NCI-H524 (cell line): Measurements from ENCODE around the gene TMEM62.
"Not testable (repeated sequence)": the region's sequence is repeated elsewhere in the genome, so short reads cannot be mapped to it uniquely, and the experiment has no call there.

Experiments
- DNase-seq, 2 experiments: peaks; one replicate each; lab custom pipeline; 2025; lab: John Stamatoyannopoulos, UW

The TMEM62 gene

DNA sequence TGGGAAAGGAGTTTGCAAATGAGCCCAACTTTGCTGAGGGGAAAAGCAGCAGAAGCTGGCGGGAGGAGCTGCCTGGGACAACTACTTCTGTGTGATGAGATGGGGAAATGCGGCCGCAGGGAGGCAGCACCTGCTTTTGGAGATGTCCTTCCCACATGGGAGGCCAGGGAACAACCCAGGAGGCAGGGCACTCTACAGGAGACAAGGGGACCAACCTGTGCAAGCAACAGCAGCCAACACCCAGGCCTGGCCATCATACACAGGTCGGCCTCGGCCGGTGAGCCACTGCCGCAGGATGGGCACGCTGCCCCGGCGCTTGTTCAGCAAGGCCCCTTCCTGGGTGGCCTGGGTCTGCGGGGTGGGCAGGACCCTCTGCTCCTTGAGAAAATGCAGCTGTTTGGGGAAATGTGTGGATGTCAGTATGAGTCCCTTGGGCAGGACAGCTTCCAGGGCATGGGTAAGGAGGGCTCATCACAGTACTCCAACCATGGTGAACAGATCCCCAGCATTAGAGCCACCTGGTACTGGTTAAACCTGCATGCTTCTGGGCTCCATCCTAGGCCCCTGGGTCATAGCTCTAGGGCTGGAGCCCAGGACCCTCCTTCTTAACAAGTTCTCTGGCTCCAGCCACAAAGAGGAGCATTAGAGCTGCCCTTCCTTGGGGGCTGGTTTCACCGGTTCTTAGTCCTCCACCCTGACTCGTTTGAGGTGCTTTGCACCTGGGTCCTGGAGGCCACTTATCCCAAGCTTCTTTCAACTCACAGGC, 75.9 kb downstream of the TMEM62 start:
- no peak for DNase-seq

DNA sequence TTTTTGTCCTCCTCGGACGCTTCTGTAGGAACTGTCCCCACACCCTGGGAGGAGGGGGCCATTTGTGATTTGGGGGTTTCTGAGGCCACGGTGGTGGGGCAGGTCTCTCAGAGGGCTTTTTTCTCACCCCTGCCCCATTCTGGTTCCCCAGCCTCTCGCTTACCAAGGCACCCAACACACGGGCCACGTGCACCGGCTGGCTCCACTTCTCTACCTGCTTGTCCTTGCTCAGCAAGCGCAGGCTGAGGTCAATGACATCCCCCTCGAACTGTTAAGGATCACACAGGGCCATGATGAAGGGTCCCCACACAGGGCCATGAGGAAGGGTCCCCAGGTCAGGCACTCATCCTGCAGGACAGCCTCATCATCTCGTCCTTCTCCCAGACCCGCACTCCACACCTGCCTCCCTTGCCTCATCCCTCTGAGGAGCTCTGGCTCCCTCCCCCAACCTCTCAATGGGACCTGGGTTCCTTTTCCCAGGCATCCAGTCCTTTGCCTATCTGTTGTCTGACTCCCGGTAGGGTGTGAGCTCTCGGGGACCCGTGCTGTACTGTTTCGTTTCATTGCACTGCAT, 76.9 kb downstream of the TMEM62 start:
- DNase-seq: no peak

DNA sequence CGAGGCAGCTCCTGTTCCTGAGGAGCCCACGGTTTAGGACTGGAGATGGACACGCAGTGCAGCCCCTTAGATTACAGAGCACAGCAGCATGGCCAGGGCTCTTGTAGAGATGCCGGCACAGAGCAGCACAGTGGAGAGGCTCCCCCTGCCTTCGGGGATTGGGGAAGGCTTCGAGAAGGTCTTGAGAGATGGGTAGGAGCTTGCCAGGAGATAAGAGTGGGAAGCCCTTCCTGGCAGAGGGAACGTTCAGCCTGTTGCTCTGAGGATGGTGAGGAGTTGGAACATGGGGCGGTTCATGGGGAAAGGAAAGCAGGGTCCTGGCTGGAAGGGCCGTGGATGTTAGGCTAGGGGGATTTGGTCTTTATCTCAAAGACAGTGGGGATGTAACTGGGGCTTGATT, 77.4 kb downstream of the TMEM62 start:
- DNase-seq: no peak

DNA sequence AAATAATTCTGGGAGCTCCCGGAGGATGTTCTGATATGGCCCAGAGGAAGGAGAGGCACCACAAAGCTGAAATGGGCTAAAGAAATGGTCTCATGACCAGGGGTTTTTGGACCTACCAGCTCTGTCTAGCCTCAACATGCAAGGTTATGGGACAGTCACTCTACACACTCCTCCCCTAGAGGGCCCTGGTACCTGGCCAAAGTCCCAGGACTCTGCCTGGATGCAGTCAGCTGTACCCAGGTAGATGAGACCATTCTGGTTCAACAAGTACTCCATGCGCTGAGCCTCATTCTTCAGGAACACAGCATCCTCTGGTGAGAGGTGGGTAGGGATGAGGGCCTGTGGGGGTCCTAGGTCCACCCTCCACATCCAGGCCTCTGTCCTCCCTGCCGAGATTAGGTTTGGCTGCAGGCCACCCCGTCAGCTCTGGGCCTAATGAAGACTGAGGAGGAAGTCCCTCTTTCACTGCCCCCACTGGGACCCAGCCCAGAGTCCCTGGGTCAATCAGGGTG, 77.9 kb downstream of the TMEM62 start:
- no peak for DNase-seq

DNA sequence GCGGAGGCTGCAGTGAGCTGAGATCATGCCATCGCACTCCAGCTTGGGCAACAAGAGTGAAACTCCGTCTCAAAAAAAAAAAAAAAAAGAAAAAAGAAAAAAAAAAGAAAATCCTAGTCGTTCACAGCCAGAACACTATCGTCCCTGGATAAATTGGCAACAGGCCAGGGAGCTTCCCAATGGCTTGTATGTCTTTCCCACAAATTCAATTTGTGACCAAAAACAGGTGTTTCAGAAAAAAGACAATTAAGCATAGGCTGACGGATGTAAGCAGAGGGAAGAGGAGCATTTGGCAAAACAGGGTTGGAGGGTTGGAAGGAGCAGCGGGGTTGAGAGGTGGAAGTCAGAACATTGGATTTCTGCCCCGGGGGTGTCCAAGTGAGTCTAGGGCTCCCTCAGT, 78.9 kb downstream of the TMEM62 start:
- DNase-seq: no peak

DNA sequence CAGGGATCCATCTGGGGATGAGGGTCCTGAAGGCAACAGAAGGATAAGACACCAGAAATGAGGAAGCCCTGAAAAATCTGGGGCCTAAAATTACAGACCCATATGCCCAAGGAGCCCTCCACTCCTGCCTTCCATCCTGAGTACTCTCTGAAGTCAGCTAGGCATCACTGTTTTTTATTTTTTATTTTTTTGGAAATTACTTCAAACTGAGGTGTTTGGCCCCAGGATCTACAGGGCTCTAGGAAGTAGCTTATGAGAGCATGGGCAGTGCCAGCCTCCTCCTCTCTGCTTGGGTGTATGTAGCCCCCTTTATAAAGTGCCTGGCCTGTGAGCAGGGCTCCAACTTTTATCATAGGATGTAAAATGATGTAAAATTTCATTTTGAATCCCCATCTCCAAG, 79.6 kb downstream of the TMEM62 start:
- DNase-seq: no peak

DNA sequence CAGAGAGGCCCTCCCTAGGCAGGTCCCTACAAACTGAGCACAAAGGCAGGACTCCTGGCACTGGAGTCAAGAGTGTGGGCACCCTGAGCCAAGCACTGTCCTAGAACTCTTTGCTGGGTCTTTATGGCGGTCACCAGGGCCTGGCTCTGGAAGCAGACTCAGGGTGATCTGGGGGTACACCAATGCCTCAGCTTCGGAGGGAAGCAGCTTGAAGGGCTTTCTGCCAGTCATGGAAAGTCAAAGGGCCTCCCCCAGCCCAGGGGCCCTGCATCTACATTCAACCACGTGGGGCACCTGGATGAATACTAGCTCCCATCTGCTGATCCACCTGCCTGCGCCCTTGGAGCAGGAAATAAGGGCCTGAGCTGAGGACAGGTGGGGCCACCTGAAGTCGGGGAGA, 80.1 kb downstream of the TMEM62 start:
- no peak for DNase-seq

DNA sequence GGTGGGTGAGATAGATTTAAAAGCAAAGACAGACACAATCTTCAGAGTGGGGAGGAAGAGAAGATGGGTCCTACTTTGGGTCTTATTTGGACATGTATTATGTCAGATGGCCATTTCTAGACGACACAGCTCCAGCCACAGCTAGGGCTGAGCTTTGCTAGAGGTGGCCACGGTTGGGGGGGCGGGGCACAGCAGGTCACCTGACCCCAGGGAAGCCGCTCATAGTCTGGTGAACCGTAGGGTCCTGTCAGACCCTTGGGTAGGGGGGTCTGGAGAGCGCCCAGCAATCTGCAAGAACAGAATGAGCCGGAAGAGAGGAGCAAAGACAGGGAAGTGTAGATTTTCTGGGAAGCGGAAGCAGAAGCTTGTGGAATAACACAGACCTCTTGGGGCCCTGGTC, 80.8 kb downstream of the TMEM62 start:
- DNase-seq: no peak

DNA sequence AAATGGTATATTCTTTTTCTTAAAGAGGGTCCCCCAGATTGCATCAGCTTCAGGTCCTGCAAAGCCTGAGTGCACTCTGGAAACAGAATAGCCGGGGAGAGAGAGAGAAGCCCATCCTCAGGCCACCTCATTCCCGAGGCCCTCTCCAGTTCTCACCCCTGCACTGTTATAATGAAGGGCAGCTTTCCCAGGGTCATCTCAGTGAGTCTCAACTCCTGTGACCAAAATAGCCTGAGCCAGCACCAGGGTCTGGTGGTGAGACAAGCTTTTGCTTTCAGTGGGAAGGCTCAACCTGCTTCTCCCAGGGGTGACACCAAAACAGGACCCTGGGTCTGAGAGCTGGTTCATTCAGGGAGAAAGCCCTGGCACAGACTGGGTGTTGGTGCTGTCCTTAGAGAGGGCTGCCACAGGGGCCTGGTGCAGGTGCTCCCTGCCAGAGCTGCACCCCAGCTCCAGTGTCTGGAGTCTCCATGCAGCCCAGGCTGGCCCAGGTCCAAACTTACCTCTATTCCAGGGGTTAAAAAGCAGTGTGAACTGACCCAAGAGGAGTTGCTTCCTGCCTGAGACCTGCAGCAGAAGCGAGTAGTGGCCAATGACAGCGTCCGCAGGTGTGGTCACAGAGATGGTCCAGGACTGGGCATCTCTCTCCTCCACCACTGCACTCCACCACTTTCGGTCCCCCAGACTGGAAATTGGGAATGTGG, 81.4 kb downstream of the TMEM62 start:
- no peak for DNase-seq

DNA sequence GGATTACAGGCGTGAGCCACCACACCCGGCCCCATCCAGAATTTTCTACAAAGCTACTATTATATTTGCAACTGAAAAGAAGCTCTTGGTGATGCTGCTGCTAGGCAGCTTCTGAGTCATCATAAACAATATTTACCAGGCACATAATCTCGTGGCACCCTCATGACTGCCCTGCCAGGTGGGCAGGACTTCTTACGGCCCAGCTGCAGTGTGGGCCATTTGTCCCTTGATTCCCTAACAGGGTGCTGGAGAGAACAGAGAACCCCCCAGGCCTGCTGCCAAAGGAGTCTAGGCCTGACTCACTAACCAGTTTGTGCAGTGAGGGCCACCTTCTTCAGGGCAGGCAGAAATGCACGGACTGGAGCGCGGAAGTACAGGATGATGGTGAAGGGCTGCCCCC, 82.6 kb downstream of the TMEM62 start:
- DNase-seq: no peak

DNA sequence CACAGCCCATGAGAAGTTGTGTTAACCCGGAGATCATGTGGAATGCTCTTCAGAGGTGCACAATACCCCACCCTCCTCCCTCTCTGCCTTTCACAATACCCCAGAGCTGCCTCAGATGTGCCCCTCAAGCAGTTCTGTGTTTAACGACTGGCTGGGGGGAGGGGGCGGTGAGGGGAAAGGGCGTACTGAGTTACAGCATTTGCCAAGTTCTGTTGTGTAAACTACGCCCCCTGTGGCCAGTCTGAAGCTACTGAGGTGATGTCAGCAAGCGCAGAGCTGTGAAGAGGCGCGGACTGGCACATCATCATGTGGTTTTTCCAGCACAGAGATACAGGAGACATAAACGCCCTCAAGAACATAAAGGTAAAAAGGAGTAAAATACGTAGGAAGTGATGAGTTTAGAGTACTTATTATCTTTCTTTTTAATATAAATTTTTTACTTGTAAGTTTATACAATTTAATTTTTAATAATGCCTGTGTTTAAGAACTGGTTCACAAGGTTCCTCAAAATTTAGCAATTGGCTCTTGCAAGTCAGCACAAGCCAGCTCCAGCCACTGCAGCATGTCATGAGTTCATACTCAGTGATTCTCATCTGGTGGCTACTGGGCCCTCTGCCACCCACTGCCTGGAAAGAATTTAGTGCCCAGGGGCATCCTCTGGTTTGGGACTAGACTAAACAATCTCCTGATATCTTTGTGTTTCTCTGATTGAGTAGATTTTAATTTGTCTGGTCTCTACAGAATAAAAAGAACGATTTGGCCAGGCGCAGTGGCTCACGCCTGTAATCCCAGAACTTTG, 85.7 kb downstream of the TMEM62 start:
- no peak for DNase-seq

DNA sequence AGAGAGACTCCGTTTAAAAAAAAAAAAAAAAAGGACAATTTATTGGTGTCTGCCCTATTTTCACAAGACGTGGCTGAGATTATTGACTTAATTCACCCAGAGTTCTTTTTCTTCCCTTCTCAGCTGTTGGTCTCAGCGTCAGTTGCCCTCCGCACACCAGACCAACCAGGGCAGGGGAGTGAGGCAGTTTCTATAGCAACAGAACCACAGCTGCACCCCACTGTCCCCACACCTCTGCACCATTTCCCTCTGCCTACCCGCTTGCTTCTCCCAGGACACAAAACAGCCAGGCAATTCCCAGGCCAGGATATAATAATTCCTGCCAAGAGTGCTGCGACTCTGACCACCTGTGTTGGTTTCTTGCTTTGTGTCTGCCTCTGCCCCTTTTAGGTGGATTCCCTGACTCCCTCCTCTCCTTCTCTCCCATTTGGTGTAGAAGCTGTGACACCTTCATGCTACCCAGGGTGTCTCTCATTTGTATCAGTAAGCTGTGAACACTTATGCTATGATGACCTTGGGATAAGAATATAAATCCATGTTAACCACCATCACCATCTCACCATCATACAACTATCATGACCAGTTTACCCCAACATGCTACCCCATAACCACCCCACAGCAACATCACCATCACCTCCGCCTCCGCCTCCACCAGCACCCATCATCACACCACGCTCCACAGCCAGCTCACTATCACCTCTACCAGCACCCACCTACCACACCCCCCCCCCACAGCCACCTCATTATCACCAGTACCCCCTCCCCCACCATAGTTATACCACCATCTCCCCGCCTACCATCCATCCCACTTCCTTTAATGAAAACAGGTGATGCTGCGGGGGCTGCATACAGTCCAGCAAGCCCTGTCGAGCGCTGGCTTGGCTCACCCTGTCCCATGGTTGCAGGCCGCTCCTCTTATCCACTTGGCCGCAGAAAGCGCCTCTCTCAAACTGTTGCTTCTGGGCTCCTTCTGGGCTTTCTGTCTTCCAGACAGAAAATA, 86.8 kb downstream of the TMEM62 start:
- no peak for DNase-seq

DNA sequence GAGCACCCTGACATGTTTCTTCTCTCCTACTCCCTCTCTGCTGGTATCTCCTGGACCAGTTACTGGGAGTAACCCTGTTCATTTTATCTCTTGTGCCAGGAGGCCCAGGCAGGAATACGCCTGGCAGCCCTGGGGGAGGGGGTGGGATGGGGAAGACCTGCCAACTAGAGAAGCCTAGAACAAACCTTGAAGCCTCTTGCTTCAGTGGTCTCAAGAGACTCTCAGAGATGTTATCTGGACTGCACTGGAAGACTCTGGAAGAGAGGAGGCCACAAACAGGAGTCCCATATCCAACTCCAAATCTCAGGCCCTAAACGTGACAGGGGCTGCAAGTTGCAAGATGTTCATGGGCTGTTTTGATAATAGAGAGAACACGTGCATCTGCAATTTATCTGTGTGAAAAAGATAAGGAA, 87.6 kb downstream of the TMEM62 start, which contains the start of gene EPB42:
TSS of gene EPB42 (minus strand) at position 28 of the 413 bp plus-strand sequence. CDS start 193 bp downstream, outside the sequence.
- DNase-seq: no peak

DNA sequence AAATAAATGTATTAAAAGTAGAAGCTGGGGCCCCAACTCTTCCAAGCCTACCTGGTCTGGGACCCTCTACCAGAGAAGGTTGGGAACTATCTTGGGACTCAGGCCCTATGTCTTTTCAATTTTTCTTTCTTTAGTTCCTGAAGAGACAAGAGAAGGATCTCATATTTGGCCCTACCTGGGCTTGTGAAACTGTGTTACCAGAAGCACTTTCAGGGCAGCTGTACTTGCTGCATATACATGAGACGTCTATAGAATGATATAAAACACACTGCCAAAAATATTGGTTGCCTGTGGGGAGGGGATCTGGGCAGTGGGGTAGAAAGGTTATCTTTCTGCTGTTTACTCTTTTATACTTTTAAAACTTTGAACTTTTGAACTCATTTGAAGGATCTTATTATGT, 88.0 kb downstream of the TMEM62 start:
- no peak for DNase-seq

DNA sequence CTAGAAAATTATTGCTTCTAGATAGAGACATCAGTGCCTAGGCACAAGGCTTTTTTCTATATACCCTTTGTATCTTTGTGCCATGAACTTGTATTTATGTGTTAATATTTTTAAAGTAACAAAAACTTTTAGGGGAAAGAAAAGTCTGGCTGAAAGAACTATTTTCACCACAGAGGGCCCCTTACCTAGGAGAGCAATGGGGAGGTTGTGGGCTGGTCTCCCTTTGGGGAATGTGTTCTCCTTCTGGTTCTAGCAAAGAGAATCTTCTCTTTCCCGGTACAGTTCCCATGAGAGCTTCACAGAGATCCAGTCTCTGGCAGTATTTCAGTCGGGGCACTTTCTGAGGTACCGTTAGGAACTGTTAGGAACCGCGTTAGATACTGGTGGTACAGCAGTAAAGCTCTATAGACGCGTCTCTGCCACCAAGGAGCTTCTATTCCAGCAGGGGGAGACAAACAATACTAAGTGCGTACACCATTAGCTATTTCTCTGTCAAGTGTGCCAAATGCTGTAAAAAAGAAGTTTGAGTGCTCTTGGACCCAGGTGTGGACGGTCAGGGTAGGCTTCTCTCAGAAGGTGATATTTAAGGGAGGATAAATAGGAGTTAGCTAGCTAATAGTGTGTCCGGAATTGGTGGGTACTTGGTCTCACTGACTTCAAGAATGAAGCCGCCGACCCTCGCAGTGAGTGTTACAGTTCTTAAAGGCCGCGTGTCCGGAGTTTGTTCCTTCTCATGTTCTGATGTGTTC, 92.0 kb downstream of the TMEM62 start:
- peak; percentile 7 to 64 for DNase-seq

DNA sequence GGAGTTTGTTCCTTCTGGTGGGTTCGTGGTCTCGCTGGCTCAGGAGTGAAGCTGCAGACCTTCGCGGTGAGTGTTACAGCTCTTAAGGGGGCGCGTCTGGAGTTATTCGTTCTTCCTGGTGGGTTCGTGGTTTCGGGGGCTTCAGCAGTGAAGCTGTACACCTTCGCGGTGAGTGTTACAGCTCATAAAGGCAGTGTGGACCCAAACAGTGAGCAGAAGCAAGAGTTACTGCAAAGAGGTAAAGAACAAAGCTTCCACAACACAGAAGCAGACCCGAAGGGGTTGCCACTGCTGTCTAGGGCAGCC, 92.5 kb downstream of the TMEM62 start:
- DNase-seq: not testable (repeated sequence)

DNA sequence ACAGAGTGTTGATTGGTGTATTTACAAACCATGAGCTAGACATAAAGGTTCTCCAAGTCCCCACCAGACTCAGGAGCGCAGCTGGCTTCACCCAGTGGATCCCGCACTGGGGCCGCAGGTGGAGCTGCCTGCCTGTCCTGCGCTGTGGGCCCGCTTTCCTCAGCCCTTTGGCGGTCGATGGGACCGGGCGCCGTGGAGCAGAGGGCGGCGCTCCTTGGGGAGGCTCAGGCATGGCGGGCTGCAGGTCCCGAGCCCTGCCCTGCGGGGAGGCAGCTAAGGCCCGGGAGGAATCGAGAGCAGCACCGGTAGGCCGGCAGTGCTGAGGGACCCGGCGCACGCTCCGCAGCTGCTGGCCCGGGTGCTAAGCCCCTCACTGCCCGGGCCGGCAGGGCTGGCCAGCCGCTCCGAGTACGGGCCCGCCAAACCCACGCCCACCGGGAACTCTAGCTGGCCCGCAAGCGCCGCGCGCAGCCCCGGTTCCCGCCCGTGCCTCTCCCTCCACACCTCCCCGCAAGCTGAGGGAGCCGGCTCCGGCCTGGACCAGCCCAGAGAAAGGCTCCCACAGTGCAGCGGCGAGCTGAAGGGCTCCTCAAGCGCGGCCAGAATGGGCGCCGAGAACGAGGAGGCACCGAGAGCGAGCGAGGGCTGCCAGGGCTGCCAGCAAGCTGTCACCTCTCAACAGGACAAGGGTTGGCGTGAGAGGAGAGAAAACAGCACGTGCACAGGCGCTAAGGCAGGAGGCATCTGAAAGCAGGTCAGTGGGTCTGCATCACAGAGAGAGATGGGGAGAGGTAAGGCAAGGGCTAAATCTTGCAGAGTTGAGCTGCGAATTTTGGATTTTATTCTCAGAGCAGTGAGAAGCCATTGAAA, 93.3 kb downstream of the TMEM62 start:
- DNase-seq: no peak

DNA sequence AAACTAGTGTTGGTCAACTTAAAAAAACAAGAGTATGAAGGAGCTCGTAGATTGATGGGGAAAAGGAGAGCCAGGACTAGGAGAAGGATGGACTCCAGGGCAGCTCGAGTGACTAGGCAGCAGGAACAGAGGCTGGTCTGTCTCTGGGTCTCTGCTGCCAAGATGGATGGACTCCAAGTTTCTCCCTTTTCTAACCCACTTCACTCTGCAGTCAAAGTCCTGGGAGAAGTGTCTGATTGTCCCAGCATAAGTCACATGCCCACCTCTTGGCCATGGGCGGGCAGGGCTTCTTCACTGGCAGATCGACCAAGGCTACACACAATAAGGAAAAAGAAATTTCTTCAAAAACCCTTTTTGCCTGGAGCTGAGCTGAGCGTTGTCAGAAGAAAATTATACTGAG, 96.6 kb downstream of the TMEM62 start:
- no peak for DNase-seq

DNA sequence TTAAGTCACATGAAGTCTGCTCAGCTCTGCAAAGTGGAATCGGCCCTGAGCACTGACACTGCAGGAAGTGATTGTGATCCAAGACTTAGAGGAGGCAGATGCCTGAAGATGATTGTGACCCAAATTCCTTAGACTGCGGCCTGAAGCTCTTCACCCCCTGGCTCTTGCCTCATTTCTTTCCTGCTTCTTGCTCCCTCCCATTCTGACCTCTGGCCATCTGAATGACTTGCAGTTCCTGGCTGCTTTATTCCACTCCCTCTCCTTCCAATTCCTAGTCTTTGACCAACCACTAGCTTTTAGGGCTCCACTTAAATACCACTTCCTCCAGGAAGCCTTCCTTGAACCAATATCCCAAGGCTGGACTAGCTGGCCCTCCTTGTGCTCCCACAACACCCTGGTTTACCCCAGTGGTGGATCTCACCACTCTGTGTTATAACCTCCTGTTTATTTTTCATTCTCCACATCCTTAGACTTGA, 97.3 kb downstream of the TMEM62 start:
- DNase-seq: no peak
